IMR-90 (cell line): ENCODE measurements around the gene TEX13C. TPM values are rescaled to one million over a fixed set of nuclear protein-coding genes. Genes with fewer than 3 reads are reported as not detected.

Source experiments
- ATAC-seq: fragments of 200-7000 bp; cut with Tn5 transposase; 2 replicates; pipeline ENCODE4 v1.9.1; 2020; ENCODE audit warnings: low read depth, mild to moderate bottlenecking, moderate library complexity
- BruUV-seq: library from RNA; stranded (reverse); fragments of 400-500 nt; replicated peaks from 2 replicates; lab custom pipeline; 2021; lab: Mats Ljungman, UMichigan
- CTCF ChIA-PET: fragments of 300-600 bp; formaldehyde crosslinking; extraction: SDS; loops from one replicate; lab custom pipeline; 2021; ENCODE audit warnings: antibody characterized with exemption; lab: Yijun Ruan, JAX
- POLR2A ChIA-PET: fragments of 300-600 bp; sonication (Branson Sonifier 250); formaldehyde crosslinking; loops from one replicate; lab custom pipeline; 2022; ENCODE audit warnings: antibody characterized with exemption; ENCODE audit not compliant: unreplicated experiment; lab: Charles Lee
- DNase-seq: peaks from one replicate; pipeline ENCODE4 v3.0.0; 2013
- H2AFZ ChIP-seq: replicated peaks from 2 replicates; pipeline ENCODE3; 2013; ENCODE audit warnings: low read length, mild to moderate bottlenecking; ENCODE audit not compliant: poor library complexity
- H2AK5ac ChIP-seq: 2 replicates; pipeline ENCODE4 v1.6.1; 2013; ENCODE audit warnings: low read depth, low read length, inconsistent platforms
- H2AK9ac ChIP-seq: replicated peaks from 2 replicates; pipeline ENCODE3; 2013; ENCODE audit warnings: mild to moderate bottlenecking, low read depth, low read length, moderate library complexity; ENCODE audit not compliant: poor library complexity
- H2BK120ac ChIP-seq: 2 replicates; pipeline ENCODE4 v1.6.1; 2013; ENCODE audit warnings: low read depth, low read length, inconsistent platforms
- H2BK15ac ChIP-seq: 3 replicates; pipeline ENCODE4 v1.6.1; 2013; ENCODE audit warnings: low read depth, low read length, inconsistent platforms
- H2BK20ac ChIP-seq: 2 replicates; pipeline ENCODE4 v1.6.1; 2013; ENCODE audit warnings: low read depth, mild to moderate bottlenecking, inconsistent platforms, low read length, moderate library complexity
- H2BK5ac ChIP-seq: 2 replicates; pipeline ENCODE4 v1.6.1; 2013; ENCODE audit warnings: mild to moderate bottlenecking, low read depth, low read length, inconsistent platforms; ENCODE audit not compliant: poor library complexity, severe bottlenecking
- H3K14ac ChIP-seq: replicated peaks from 2 replicates; pipeline ENCODE4 v1.6.1; 2013; ENCODE audit warnings: low read depth, low read length, inconsistent platforms
- H3K18ac ChIP-seq: 2 replicates; pipeline ENCODE4 v1.6.1; 2013; ENCODE audit warnings: low read depth, low read length, control low read depth
- H3K23ac ChIP-seq: 2 replicates; pipeline ENCODE4 v1.6.1; 2013; ENCODE audit warnings: low read depth, low read length, inconsistent platforms
- H3K27ac ChIP-seq: 2 replicates; pipeline ENCODE4 v1.5.1; 2013; ENCODE audit warnings: mild to moderate bottlenecking, control low read depth, low read length; ENCODE audit not compliant: insufficient read depth
- H3K27me3 ChIP-seq: 2 replicates; pipeline ENCODE4 v1.6.1; 2013; ENCODE audit warnings: low read length; ENCODE audit not compliant: control insufficient read depth, insufficient read depth
- H3K36me3 ChIP-seq: 2 replicates; pipeline ENCODE4 v1.6.1; 2013; ENCODE audit warnings: low read length, mixed read lengths; ENCODE audit not compliant: control insufficient read depth, insufficient read depth
- H3K4ac ChIP-seq: 2 replicates; pipeline ENCODE4 v1.6.1; 2013; ENCODE audit warnings: low read depth, low read length, inconsistent platforms
- H3K4me1 ChIP-seq: 2 replicates; pipeline ENCODE4 v1.6.1; 2013; ENCODE audit warnings: low read length, mixed read lengths; ENCODE audit not compliant: control insufficient read depth, insufficient read depth
- H3K4me2 ChIP-seq: 2 replicates; pipeline ENCODE4 v1.6.1; 2013; ENCODE audit warnings: low read depth, mild to moderate bottlenecking, control low read depth, low read length, moderate library complexity
- H3K4me3 ChIP-seq: 2 replicates; pipeline ENCODE4 v1.5.1; 2013; ENCODE audit warnings: low read depth, mild to moderate bottlenecking, control low read depth, low read length, moderate library complexity; ENCODE audit not compliant: insufficient read depth
- H3K56ac ChIP-seq: 2 replicates; pipeline ENCODE4 v1.6.1; 2013; ENCODE audit warnings: low read length, inconsistent platforms; ENCODE audit not compliant: insufficient read depth; ENCODE audit errors: extremely low read depth
- H3K79me1 ChIP-seq, 2 experiments: 2 replicates each; pipeline ENCODE4 v1.6.1; 2013; ENCODE audit warnings: low read length in 2 of 2, inconsistent platforms in 1 of 2, low read depth in 1 of 2
- H3K9ac ChIP-seq: 2 replicates; pipeline ENCODE4 v1.6.1; 2013; ENCODE audit warnings: low read depth, low read length, control low read depth
- H3K9me1 ChIP-seq: 2 replicates; pipeline ENCODE4 v1.6.1; 2013; ENCODE audit warnings: low read length, inconsistent platforms; ENCODE audit not compliant: insufficient read depth
- H3K9me3 ChIP-seq: 2 replicates; pipeline ENCODE4 v1.6.1; 2013; ENCODE audit warnings: low read length; ENCODE audit not compliant: control insufficient read depth, insufficient read depth
- H4K20me1 ChIP-seq: 2 replicates; pipeline ENCODE4 v1.6.1; 2013; ENCODE audit warnings: low read length, inconsistent platforms; ENCODE audit not compliant: insufficient read depth
- H4K5ac ChIP-seq: 2 replicates; pipeline ENCODE4 v1.6.1; 2013; ENCODE audit warnings: mild to moderate bottlenecking, low read depth, low read length, control low read depth
- H4K8ac ChIP-seq, 2 experiments: 2 replicates each; pipeline ENCODE4 v1.6.1; 2013; ENCODE audit warnings: low read depth in 2 of 2, low read length in 2 of 2, control low read depth in 1 of 2, inconsistent platforms in 1 of 2
- H4K91ac ChIP-seq: 2 replicates; pipeline ENCODE4 v1.6.1; 2013; ENCODE audit warnings: low read depth, low read length, inconsistent platforms; ENCODE audit not compliant: insufficient read depth
- CHD1 ChIP-seq: IDR thresholded peaks from 2 replicates; pipeline ENCODE4 v1.6.1; 2012; ENCODE audit warnings: low read depth, low read length, improper control_type of control experiment
- NFE2L2 ChIP-seq: fragments of 150-350 bp; IDR thresholded peaks from 2 replicates; pipeline ENCODE4 v1.6.1; 2016; ENCODE audit warnings: low read depth, mild to moderate bottlenecking, low read length
- POLR2A ChIP-seq: IDR thresholded peaks from 2 replicates; pipeline ENCODE4 v1.6.1; 2012; ENCODE audit warnings: mild to moderate bottlenecking, low read depth, low read length
- WGBS, 2 experiments: methylation state at CpG; one replicate each; pipeline versions ENCODE4 v1.1.5 to v1.1.7; 2013; ENCODE audit warnings: missing lambda C conversion rate in 2 of 2; ENCODE audit not compliant: insufficient read length in 1 of 2; ENCODE audit errors: extremely low coverage in 2 of 2; 5-methylcytosine and 5-hydroxymethylcytosine counted together
- dilution Hi-C: fragments of 300-500 bp; cut with HindIII; formaldehyde crosslinking; loops from one replicate; pipeline ENCODE4 v1.14.3; 2018; ENCODE audit warnings: low sequenced_read_pairs; ENCODE audit not compliant: unreplicated experiment
- in situ Hi-C: fragments of 300-500 bp; cut with MboI; formaldehyde crosslinking; loops from 3 replicates; pipeline ENCODE4 v1.14.3; 2019; ENCODE audit warnings: low sequenced_read_pairs, inconsistent platforms, mixed read lengths
- intact Hi-C: fragments of 100-400 bp; cut with micrococcal nuclease; formaldehyde crosslinking; loops from 2 replicates; pipeline ENCODE4 v1.10.0; 2022
- polyA plus RNA-seq, 3 experiments: library from polyadenylated mRNA; depleted of rRNA; stranded (reverse); fragments of >200 nt; gene quantifications; 2 replicates each; pipeline ENCODE4 v1.2.3, GENCODE V29; 2012; ENCODE audit warnings: low replicate concordance in 1 of 3
- total RNA-seq: library from RNA; depleted of rRNA; stranded (reverse); fragments of >200 nt; gene quantifications from 2 replicates; pipeline ENCODE4 v1.2.3, GENCODE V29; 2012
- TF ChIP-seq, protein P1 (sequence below): conservative IDR thresholded peaks from 2 replicates; pipeline ENCODE4 v1.5.1; 2012; ENCODE audit warnings: mild to moderate bottlenecking, low read depth, low read length, improper control_type of control experiment

The TEX13C gene
- total and polyA plus RNA-seq, 2 of the 4 experiments (the other 2 are of a cell fraction) = not detected

DNA sequence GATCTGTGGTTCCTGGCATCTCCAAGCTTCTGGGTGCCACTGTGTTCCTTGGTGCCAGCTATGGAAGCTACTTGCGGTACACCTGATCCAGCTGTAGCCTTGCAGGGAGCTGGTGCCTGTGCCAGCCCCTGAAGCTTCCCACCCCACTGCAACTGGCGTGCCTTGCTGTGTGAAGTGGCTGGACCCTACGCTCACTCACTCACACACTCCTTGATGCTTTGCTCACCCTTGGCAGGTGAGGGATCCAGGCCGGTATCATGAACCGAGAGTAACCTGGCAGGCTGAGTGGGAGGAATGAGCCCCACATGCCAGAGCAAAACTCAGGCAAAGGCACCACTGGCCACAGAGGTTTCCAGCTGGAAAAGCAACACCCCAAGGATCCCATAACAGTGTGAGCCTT lies 31.3 kb upstream of the TEX13C start:
- no TSS peak for BruUV-seq
- no peak for DNase-seq
- Histone ChIP-seq H2BK20ac (0 out of 2 replicates have a peak overlapping the region, but pooled peaks have one; percentile 5), H3K4me1 (no peaks in the 10 kb centered on the region), H3K4me2 (no peak overlapping the region), H2BK120ac (peak overlapping the region; percentile 36; the same call in 1 of the 2 replicates), H3K79me1 (no peaks in the 10 kb centered on the region), H4K20me1 (no peaks in the 10 kb centered on the region), H3K9ac (no peak overlapping the region), H4K5ac (no peak overlapping the region), H3K4me3 (no peak overlapping the region), H2BK15ac (no peak overlapping the region), H3K4ac (no peak overlapping the region), H4K8ac (no peak overlapping the region), H2AK9ac (no peak overlapping the region), H3K36me3 (no peaks in the 10 kb centered on the region), H3K23ac (no peak overlapping the region), H3K9me3 (no peaks in the 10 kb centered on the region), H4K91ac (no peak overlapping the region), H2AK5ac (no peak overlapping the region), H3K14ac (no peak overlapping the region), H2BK5ac (no peak overlapping the region), H3K27me3 (no peaks in the 10 kb centered on the region), H3K18ac (no peak overlapping the region), H2AFZ (no peak overlapping the region), H3K9me1 (no peaks in the 10 kb centered on the region), H3K27ac (no peak overlapping the region), H3K56ac (no peak overlapping the region)
- in situ Hi-C loops (no loop called here), dilution Hi-C loops (no loop called here), intact Hi-C loops (no loop called here)
- ChIA-PET CTCF (no interaction called here), POLR2A (no interaction called here)
- TF ChIP-seq POLR2A (no peak), CHD1 (no peak), NFE2L2 (no peak)
- TF ChIP-seq, protein P1, sequence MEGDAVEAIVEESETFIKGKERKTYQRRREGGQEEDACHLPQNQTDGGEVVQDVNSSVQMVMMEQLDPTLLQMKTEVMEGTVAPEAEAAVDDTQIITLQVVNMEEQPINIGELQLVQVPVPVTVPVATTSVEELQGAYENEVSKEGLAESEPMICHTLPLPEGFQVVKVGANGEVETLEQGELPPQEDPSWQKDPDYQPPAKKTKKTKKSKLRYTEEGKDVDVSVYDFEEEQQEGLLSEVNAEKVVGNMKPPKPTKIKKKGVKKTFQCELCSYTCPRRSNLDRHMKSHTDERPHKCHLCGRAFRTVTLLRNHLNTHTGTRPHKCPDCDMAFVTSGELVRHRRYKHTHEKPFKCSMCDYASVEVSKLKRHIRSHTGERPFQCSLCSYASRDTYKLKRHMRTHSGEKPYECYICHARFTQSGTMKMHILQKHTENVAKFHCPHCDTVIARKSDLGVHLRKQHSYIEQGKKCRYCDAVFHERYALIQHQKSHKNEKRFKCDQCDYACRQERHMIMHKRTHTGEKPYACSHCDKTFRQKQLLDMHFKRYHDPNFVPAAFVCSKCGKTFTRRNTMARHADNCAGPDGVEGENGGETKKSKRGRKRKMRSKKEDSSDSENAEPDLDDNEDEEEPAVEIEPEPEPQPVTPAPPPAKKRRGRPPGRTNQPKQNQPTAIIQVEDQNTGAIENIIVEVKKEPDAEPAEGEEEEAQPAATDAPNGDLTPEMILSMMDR = no peak
- ATAC-seq = no peak
- no CpG with 5 or more reads among the region's 5 CpGs for WGBS, 2 experiments
